Left ventricle myocardium inferior (tissue), 1 donor: ENCODE measurements around the gene SLC38A1. TPM values are rescaled to one million over a fixed set of nuclear protein-coding genes. Genes with fewer than 3 reads are reported as not detected.

Experiments used
- DNase-seq: peaks from one replicate; pipeline ENCODE4 v3.0.0-alpha.2; 2020
- H3K27ac ChIP-seq: fragments of 200-600 bp; replicated peaks from 2 replicates; pipeline ENCODE4 v1.8.0; 2021
- H3K27me3 ChIP-seq: fragments of 200-600 bp; 2 replicates; pipeline ENCODE4 v1.8.0; 2021; ENCODE audit warnings: low read depth
- H3K36me3 ChIP-seq: fragments of 200-600 bp; 2 replicates; pipeline ENCODE4 v1.8.0; 2021
- H3K4me1 ChIP-seq: fragments of 200-600 bp; 2 replicates; pipeline ENCODE4 v1.8.0; 2021
- H3K4me3 ChIP-seq: fragments of 200-600 bp; 2 replicates; pipeline ENCODE4 v1.8.0; 2021; ENCODE audit warnings: mild to moderate bottlenecking, moderate library complexity
- H3K9me3 ChIP-seq: fragments of 200-600 bp; replicated peaks from 2 replicates; pipeline ENCODE4 v1.8.0; 2021
- intact Hi-C: fragments of 100-400 bp; cut with micrococcal nuclease; formaldehyde crosslinking; loops from one replicate; pipeline ENCODE4 v1.11.0; 2022
- total RNA-seq: library from RNA; stranded (reverse); fragmentation: NEBNext Ultra II Directional; extraction: Animal tissue kit (Norgen Biotek cat#: 25700); gene quantifications from one replicate; pipeline ENCODE4 v1.2.1, GENCODE V29; 2021
- TF ChIP-seq, protein P1 (sequence below): fragments of 200-600 bp; IDR thresholded peaks from 2 replicates; pipeline ENCODE4 v1.8.0; 2021; ENCODE audit warnings: antibody characterized with exemption, mild to moderate bottlenecking, borderline replicate concordance
- donor health status: DM: no; HTN: yes; CAD: no; lungs with severe emphysema.

SLC38A1 gene
- total RNA-seq, 1 donor from 2014 or later = 134 TPM

DNA sequence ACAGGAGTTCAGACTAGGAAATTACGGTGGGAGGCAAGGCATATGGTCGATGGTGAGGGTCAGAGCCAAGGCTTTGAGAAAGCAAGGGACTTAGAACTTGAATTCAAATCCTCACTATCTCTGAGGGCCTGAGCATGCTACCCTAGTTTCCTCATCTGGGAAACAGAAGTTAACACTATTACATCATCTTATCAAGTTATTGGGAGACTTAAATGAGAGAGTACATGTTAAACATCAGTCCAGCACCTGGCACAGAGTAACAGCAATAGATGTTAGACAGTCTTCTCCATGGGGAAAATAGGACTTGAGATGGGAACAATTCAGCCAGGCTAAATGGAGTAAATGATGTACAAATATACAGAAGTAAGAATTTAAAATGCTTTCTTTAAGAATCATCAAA, 38.5 kb downstream of the SLC38A1 start:
- Histone ChIP-seq H3K4me3 (no peak overlapping the region), H3K4me1 (peaks cover 28% of the 10 kb centered on the region), H3K27ac (no peak overlapping the region), H3K9me3 (no peaks in the 10 kb centered on the region), H3K27me3 (no peaks in the 10 kb centered on the region), H3K36me3 (no peaks in the 10 kb centered on the region)
- DNase-seq = no peak
- intact Hi-C loops = no loop called here
- TF ChIP-seq, protein P1, sequence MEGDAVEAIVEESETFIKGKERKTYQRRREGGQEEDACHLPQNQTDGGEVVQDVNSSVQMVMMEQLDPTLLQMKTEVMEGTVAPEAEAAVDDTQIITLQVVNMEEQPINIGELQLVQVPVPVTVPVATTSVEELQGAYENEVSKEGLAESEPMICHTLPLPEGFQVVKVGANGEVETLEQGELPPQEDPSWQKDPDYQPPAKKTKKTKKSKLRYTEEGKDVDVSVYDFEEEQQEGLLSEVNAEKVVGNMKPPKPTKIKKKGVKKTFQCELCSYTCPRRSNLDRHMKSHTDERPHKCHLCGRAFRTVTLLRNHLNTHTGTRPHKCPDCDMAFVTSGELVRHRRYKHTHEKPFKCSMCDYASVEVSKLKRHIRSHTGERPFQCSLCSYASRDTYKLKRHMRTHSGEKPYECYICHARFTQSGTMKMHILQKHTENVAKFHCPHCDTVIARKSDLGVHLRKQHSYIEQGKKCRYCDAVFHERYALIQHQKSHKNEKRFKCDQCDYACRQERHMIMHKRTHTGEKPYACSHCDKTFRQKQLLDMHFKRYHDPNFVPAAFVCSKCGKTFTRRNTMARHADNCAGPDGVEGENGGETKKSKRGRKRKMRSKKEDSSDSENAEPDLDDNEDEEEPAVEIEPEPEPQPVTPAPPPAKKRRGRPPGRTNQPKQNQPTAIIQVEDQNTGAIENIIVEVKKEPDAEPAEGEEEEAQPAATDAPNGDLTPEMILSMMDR = no peak

DNA sequence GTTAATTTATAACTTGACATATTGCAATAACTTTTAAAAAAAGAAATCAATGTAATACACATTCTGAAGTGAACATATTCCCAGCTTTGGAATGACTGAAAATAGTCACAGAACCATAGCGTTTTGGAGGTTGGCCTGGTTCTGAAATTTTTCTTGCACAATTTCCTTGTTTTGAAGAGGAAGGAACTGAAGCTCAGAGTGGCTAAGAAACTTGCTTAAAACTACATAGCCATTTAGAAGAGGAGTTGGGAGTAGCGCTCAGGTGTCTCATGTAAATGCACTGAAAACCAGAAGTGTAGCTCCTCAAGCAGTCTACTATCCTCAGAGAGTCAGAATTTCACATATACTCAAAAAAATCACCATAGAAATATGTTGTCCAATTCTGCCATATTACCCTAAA, 41.2 kb downstream of the SLC38A1 start:
- Histone ChIP-seq H3K27me3 (no peaks in the 10 kb centered on the region), H3K4me3 (no peak overlapping the region), H3K27ac (no peak overlapping the region), H3K4me1 (peaks cover 26% of the 10 kb centered on the region), H3K9me3 (no peaks in the 10 kb centered on the region), H3K36me3 (no peaks in the 10 kb centered on the region)
- intact Hi-C loops = no loop called here
- TF ChIP-seq, protein P1 = no peak
- DNase-seq = no peak

DNA sequence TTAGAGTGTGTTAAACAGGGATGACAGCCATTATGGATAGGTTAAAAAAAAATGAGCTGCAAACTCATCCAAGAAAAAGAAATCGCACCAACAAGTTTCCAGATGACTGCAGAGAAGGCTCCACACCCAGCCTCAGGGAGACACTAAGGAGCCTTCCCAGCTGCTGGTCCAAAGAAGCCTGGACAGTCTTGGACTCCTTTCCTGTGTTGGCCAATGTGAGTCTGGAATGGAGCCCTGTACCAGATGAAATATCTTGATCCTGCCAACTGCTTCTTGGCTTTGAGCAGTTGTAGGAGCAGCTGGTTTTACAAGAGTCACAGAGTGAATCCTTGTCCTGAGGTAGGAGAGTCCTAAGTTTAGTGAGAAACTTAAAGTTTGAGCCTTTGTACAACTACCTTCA, 44.5 kb downstream of the SLC38A1 start:
- peak overlapping the region; percentile 21 for H3K27ac ChIP-seq
- peak; percentile 33 for DNase-seq
- H3K4me1 ChIP-seq = peaks cover 57% of the 10 kb centered on the region

DNA sequence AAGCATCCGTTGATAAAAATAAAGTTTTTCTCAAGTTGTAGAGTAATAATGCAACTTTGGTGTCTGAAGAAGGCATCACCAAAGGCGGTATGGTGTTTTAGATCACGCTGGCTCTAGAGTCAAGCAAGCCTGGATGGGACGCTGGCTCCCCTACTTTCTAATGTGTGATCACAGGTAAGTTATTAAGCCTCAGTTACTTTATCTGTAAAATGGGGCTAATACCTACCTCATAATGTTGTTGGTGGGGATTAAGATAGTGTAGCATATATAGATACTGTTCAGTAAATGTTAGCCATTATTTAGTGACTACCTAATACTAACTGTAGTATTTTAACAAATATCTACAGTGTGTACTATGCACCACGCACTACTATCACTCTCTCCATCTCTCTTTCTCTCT, 45.8 kb downstream of the SLC38A1 start:
- H3K4me1 ChIP-seq = peaks cover 66% of the 10 kb centered on the region
- TF ChIP-seq, protein P1 = no peak

More for the DNA sequence above, 44.5 kb downstream of the SLC38A1 start:
- intact Hi-C loops = no loop called here
- TF ChIP-seq, protein P1 = no peak
- Histone ChIP-seq H3K27me3 (no peaks in the 10 kb centered on the region), H3K36me3 (no peaks in the 10 kb centered on the region), H3K4me3 (no peak overlapping the region), H3K9me3 (no peaks in the 10 kb centered on the region)

DNA sequence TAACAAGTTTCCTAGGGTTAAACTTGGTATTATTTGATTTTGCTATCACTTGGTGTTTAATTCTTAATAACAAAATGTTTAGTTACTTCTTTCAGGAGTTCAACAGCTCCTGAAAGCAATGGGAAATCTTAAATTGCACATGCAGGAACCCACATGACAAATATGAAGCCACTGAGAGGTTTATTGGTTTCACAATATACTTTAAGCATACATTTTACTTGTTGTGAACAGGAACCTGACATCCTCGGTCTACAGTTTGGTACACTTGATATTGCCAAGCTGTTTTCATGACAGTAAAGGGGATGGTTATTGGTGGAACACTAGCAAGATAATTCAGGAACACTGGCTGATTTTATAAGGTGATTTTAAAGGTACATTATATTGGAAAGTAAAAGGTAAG, 46.2 kb downstream of the SLC38A1 start:
- Histone ChIP-seq H3K9me3 (no peaks in the 10 kb centered on the region), H3K27me3 (no peaks in the 10 kb centered on the region), H3K4me3 (no peak overlapping the region), H3K27ac (no peak overlapping the region), H3K36me3 (no peaks in the 10 kb centered on the region), H3K4me1 (peaks cover 66% of the 10 kb centered on the region)
- intact Hi-C loops = no loop called here
- no peak for DNase-seq
- TF ChIP-seq, protein P1 = no peak

More for the DNA sequence above, 45.8 kb downstream of the SLC38A1 start:
- H3K4me3 ChIP-seq = no peak overlapping the region
- H3K27me3 ChIP-seq = no peaks in the 10 kb centered on the region
- no peaks in the 10 kb centered on the region for H3K9me3 ChIP-seq
- H3K36me3 ChIP-seq = no peaks in the 10 kb centered on the region
- intact Hi-C loops = no loop called here
- no peak for DNase-seq
- H3K27ac ChIP-seq = no peak overlapping the region
